Mesenchymal stem cell (in vitro differentiated cells and primary cell): ENCODE measurements around the gene UVSSA.

ENCODE experiments used
- DNase-seq: peaks from one replicate; pipeline ENCODE4 v3.0.0-alpha.2; 2013
- H2AFZ ChIP-seq: one replicate; pipeline ENCODE4 v1.6.1; 2013; ENCODE audit warnings: low read depth, mild to moderate bottlenecking, control low read depth, inconsistent platforms, low read length, moderate library complexity
- H2AK5ac ChIP-seq: 2 replicates; pipeline ENCODE4 v1.6.1; 2013; ENCODE audit warnings: low read length, moderate library complexity, mild to moderate bottlenecking, inconsistent platforms; ENCODE audit not compliant: severe bottlenecking
- H2BK120ac ChIP-seq: one replicate; pipeline ENCODE4 v1.6.1; 2013; ENCODE audit warnings: low read depth, mild to moderate bottlenecking, inconsistent platforms, low read length, moderate library complexity
- H2BK12ac ChIP-seq, 2 experiments: one replicate each; pipeline ENCODE4 v1.6.1; 2013; ENCODE audit warnings: inconsistent platforms in 2 of 2, low read length in 2 of 2, mild to moderate bottlenecking in 2 of 2, moderate library complexity in 2 of 2, control low read depth in 1 of 2
- H2BK15ac ChIP-seq: one replicate; pipeline ENCODE4 v1.6.1; 2013; ENCODE audit warnings: mild to moderate bottlenecking, low read depth, inconsistent platforms; ENCODE audit not compliant: poor library complexity, severe bottlenecking
- H2BK5ac ChIP-seq: 2 replicates; pipeline ENCODE4 v1.6.1; 2013; ENCODE audit warnings: low read depth, mild to moderate bottlenecking, low read length, control low read depth, inconsistent platforms; ENCODE audit not compliant: poor library complexity, severe bottlenecking
- H3K14ac ChIP-seq, 2 experiments: one replicate each; pipeline ENCODE4 v1.6.1; 2013; ENCODE audit warnings: inconsistent platforms in 2 of 2, low read length in 2 of 2, control low read depth in 1 of 2, mild to moderate bottlenecking in 1 of 2, moderate library complexity in 1 of 2
- H3K18ac ChIP-seq, 2 experiments: one replicate each; pipeline ENCODE4 v1.6.1; 2013; ENCODE audit warnings: inconsistent platforms in 2 of 2, low read length in 2 of 2, control low read depth in 1 of 2, low read depth in 1 of 2, mild to moderate bottlenecking in 1 of 2
- H3K23ac ChIP-seq, 2 experiments: one replicate each; pipeline ENCODE4 v1.6.1; 2013; ENCODE audit warnings: inconsistent platforms in 2 of 2, low read length in 2 of 2, mild to moderate bottlenecking in 2 of 2, moderate library complexity in 2 of 2, control low read depth in 1 of 2
- H3K27ac ChIP-seq: 2 replicates; pipeline ENCODE4 v1.5.1; 2013; ENCODE audit warnings: mild to moderate bottlenecking, moderate library complexity, low read length, control low read depth, inconsistent platforms; ENCODE audit not compliant: poor library complexity, severe bottlenecking
- H3K27me3 ChIP-seq, 2 experiments: 2 replicates each; pipeline versions ENCODE4 v1.6.1 to v1.7.0; 2013; ENCODE audit warnings: low read length in 2 of 2, mild to moderate bottlenecking in 2 of 2, moderate library complexity in 2 of 2, control low read depth in 1 of 2, inconsistent platforms in 1 of 2; ENCODE audit not compliant: control insufficient read depth in 1 of 2, insufficient read depth in 1 of 2
- H3K36me3 ChIP-seq, 2 experiments: 2 replicates each; pipeline versions ENCODE4 v1.6.1 to v1.7.0; 2013; ENCODE audit warnings: low read length in 2 of 2, control low read depth in 1 of 2, inconsistent platforms in 1 of 2, low read depth in 1 of 2, mild to moderate bottlenecking in 1 of 2; ENCODE audit not compliant: insufficient read depth in 2 of 2, control insufficient read depth in 1 of 2
- H3K4ac ChIP-seq, 2 experiments: one replicate each; pipeline ENCODE4 v1.6.1; 2013; ENCODE audit warnings: inconsistent platforms in 2 of 2, low read length in 2 of 2, mild to moderate bottlenecking in 2 of 2, moderate library complexity in 2 of 2, control low read depth in 1 of 2, low read depth in 1 of 2
- H3K4me1 ChIP-seq: 2 replicates; pipeline ENCODE4 v1.6.1; 2013; ENCODE audit warnings: low read depth, low read length, control low read depth; ENCODE audit not compliant: control insufficient read depth, insufficient read depth
- H3K4me2 ChIP-seq: 2 replicates; pipeline ENCODE4 v1.6.1; 2013; ENCODE audit warnings: low read length, mild to moderate bottlenecking, inconsistent platforms; ENCODE audit not compliant: poor library complexity, severe bottlenecking
- H3K4me3 ChIP-seq, 2 experiments: 2 replicates each; pipeline versions ENCODE4 v1.5.1 to v1.7.0; 2013; ENCODE audit warnings: low read length in 2 of 2, mild to moderate bottlenecking in 2 of 2, control low read depth in 1 of 2, low read depth in 1 of 2; ENCODE audit not compliant: insufficient read depth in 1 of 2
- H3K79me1 ChIP-seq: replicated peaks from 2 replicates; pipeline ENCODE4 v1.6.1; 2013; ENCODE audit warnings: mild to moderate bottlenecking, control low read depth, low read length, inconsistent platforms; ENCODE audit not compliant: poor library complexity, severe bottlenecking
- H3K9ac ChIP-seq: 2 replicates; pipeline ENCODE4 v1.7.0; 2013; ENCODE audit warnings: mild to moderate bottlenecking, low read length, moderate library complexity
- H3K9me3 ChIP-seq: 2 replicates; pipeline ENCODE4 v1.7.0; 2013; ENCODE audit warnings: mild to moderate bottlenecking, low read length; ENCODE audit not compliant: control insufficient read depth
- H4K8ac ChIP-seq: one replicate; pipeline ENCODE4 v1.6.1; 2013; ENCODE audit warnings: inconsistent platforms, mild to moderate bottlenecking, low read length, moderate library complexity
- H4K91ac ChIP-seq: one replicate; pipeline ENCODE4 v1.6.1; 2013; ENCODE audit warnings: mild to moderate bottlenecking, low read length, inconsistent platforms
- WGBS: methylation state at CpG from one replicate; pipeline ENCODE4 v1.1.7; 2013; ENCODE audit warnings: mixed read lengths; 5-methylcytosine and 5-hydroxymethylcytosine counted together

The UVSSA gene

DNA sequence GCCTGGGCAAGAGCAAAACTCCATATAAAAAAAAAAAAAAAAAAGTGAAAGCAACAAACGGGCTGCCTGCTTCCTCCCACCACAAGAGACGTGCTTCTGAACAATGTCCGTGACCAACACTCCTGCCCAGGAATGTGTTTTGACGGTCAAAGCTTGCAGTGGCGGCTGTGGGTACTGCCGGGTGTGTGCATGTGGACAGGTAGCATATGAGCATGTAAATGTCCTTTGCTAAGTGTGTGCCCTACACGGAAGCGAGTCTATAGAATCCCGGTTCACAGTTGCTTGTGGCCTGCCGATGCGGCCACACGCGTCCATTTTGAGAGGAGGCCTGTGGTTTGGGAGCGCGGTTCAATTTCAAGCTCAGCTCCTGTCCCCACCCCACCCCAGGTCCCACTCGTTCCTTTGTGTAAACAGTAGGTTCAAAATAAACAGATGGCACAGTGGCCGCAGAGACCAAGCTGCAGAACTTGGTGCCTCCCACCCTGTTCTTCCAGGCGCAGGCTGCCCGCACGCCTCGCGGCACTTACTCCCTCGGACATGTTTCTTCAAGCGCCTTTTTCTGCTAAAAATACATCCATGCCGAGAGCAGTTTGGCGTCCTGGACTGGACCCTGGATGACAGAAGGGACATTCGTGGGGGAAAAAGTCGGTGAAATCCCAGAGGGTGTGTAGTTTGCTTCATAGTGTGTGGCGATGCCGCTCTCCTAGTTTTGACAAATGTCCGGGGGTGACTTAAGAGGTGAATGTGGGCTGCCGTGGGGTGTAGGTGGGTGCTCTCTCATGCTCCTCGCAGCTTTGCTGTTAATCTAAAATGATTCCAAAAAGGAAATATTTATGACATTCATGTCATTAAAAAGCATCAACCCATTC lies 70.7 kb downstream of the UVSSA start:
- H3K4me1 ChIP-seq = peaks cover 2% of the 10 kb centered on the region
- H3K9ac ChIP-seq = no peak overlapping the region
- H3K4ac ChIP-seq = no peak overlapping the region
- no peak for DNase-seq
- H3K79me1 ChIP-seq = no peaks in the 10 kb centered on the region
- H3K14ac ChIP-seq = no peak overlapping the region
- no peak overlapping the region for H4K91ac ChIP-seq
- no peak overlapping the region for H2AFZ ChIP-seq
- H3K27ac ChIP-seq = no peak overlapping the region
- no peak overlapping the region for H2BK120ac ChIP-seq
- H2BK5ac ChIP-seq = no peak overlapping the region
- H3K23ac ChIP-seq = no peak overlapping the region
- H2AK5ac ChIP-seq = no peak overlapping the region
- H3K4me3 ChIP-seq = no peak overlapping the region
- H3K9me3 ChIP-seq = peaks cover 7% of the 10 kb centered on the region
- 90% methylated on average over 29 of the region's 33 CpGs for WGBS
- H3K18ac ChIP-seq = no peak overlapping the region
- H4K8ac ChIP-seq = no peak overlapping the region
- peaks cover 0 to 3% of the 10 kb centered on the region in 2 experiments for H3K36me3 ChIP-seq
- H2BK15ac ChIP-seq = no peak overlapping the region
- peaks cover 27 to 66% of the 10 kb centered on the region in 2 experiments for H3K27me3 ChIP-seq
- H3K4me2 ChIP-seq = no peak overlapping the region
- no peak overlapping the region for H2BK12ac ChIP-seq

DNA sequence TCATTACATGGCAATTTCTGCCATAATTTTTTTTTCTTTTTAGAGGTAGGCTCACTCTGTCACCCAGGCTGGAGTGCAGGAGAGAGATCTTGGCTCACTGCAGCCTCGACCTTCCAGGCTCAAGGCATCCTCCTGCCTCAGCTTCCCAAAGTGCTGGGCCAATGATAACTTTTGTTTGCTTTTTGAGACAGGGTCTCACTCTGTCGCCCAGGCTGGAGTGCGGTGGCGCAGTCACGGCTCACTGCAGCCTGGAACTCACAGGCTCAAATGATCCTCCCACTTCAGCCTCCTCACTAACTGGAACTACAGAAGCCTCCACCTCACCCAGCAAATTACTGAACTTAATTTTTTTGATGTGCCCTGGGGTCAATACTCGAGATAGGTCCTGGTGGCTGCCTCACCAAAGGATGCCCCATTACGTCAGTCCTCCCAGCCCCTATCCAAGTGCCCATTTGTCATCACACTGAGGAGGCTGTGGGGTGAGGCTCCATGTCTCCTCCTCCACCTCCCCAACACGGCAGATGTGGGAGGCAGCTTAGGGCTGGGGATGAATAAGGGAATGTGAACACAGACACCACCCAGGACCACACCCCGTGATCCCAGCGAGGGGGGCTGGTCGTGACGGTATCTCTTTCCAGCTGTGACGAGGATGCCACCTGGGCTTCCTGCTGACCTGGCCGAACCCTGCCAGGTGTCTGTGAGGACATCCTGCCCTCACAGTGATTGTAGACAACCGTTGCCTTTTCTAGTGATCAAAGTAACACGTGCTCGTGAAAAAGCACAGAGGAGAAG lies 71.7 kb downstream of the UVSSA start:
- Histone ChIP-seq H3K18ac (no peak overlapping the region), H3K4me3 (no peak overlapping the region), H3K27me3 (peaks cover 18 to 62% of the 10 kb centered on the region in 2 experiments), H2BK120ac (no peak overlapping the region), H3K4me1 (peaks cover 2% of the 10 kb centered on the region), H3K14ac (no peak overlapping the region), H2BK5ac (no peak overlapping the region), H2AFZ (no peak overlapping the region), H3K23ac (no peak overlapping the region), H3K4ac (no peak overlapping the region), H3K27ac (no peak overlapping the region), H2AK5ac (no peak overlapping the region), H4K8ac (no peak overlapping the region), H2BK15ac (no peak overlapping the region), H3K9ac (no peak overlapping the region), H3K79me1 (no peaks in the 10 kb centered on the region), H4K91ac (peak overlapping the region; percentile 39), H3K9me3 (no peaks in the 10 kb centered on the region), H3K36me3 (peaks cover 0 to 2% of the 10 kb centered on the region in 2 experiments), H3K4me2 (no peak overlapping the region), H2BK12ac (no peak overlapping the region)
- DNase-seq = no peak
- WGBS = 74% methylated on average over 17 of the region's 17 CpGs

DNA sequence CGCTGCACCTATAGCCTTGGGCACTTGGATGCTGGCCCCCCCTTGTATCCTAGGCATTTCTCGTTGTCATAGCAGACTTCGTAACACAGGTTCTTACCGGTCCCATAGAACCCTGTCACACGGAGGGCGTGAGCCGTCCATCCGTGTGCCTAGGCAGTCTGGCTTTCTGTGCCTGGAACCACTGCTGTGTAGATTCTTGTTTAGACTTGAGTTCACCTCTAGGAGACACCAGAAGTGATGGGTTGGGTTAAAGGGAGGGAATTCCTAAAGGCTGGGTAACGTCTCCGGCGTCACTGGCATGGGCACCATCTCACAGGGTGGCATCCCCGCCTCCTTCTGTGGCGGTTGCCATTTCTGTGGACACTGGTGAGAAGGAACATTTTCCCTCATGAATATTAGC lies 72.7 kb downstream of the UVSSA start:
- Histone ChIP-seq H4K91ac (no peak overlapping the region), H3K4ac (no peak overlapping the region), H3K9me3 (no peaks in the 10 kb centered on the region), H3K4me3 (no peak overlapping the region), H3K27ac (no peak overlapping the region), H2BK5ac (no peak overlapping the region), H3K4me1 (peaks cover 2% of the 10 kb centered on the region), H2BK15ac (no peak overlapping the region), H3K14ac (no peak overlapping the region), H3K27me3 (peaks cover 15 to 65% of the 10 kb centered on the region in 2 experiments), H4K8ac (no peak overlapping the region), H3K18ac (no peak overlapping the region), H3K4me2 (no peak overlapping the region), H3K36me3 (no peaks in the 10 kb centered on the region), H2AK5ac (no peak overlapping the region), H3K79me1 (no peaks in the 10 kb centered on the region), H3K9ac (no peak overlapping the region), H2BK12ac (no peak overlapping the region), H3K23ac (no peak overlapping the region), H2AFZ (no peak overlapping the region), H2BK120ac (no peak overlapping the region)
- WGBS = 88% methylated on average over 13 of the region's 13 CpGs
- no peak for DNase-seq

DNA sequence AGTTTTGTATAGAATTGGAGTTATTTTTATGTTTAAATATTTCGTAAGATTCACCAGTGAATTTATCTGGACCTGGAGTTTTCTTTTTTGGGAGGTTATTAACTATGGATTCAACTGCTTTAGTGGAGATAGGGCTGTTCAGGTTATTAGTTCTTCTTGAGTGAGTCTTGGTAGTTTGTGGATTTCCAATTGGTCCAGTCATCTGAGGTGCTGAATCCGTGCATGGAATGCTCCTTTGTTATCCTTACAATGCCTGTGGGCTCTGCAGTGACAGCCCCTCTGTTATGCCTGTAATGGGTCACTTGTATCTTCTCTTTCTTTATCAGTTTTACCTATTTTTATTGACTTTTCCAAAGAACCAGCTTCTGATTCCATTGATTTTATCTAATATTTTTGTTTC lies 74.6 kb downstream of the UVSSA start:
- no peak overlapping the region for H3K9ac ChIP-seq
- no peak overlapping the region for H3K14ac ChIP-seq
- H2BK12ac ChIP-seq = no peak overlapping the region
- H2BK120ac ChIP-seq = no peak overlapping the region
- no peak overlapping the region for H2BK15ac ChIP-seq
- H3K4me2 ChIP-seq = no peak overlapping the region
- no peak overlapping the region for H2AK5ac ChIP-seq
- H3K27ac ChIP-seq = no peak overlapping the region
- H3K18ac ChIP-seq = no peak overlapping the region
- H3K4ac ChIP-seq = no peak overlapping the region
- no peaks in the 10 kb centered on the region for H3K9me3 ChIP-seq
- no peak overlapping the region for H2AFZ ChIP-seq
- H3K27me3 ChIP-seq = peaks cover 4 to 57% of the 10 kb centered on the region in 2 experiments
- H3K23ac ChIP-seq = no peak overlapping the region
- H3K4me3 ChIP-seq = no peak overlapping the region
- no peaks in the 10 kb centered on the region for H3K36me3 ChIP-seq
- H3K4me1 ChIP-seq = peaks cover 1% of the 10 kb centered on the region
- H4K91ac ChIP-seq = no peak overlapping the region
- H4K8ac ChIP-seq = no peak overlapping the region
- 24% methylated on average over 2 of the region's 2 CpGs for WGBS
- H2BK5ac ChIP-seq = no peak overlapping the region
- no peak for DNase-seq
- no peaks in the 10 kb centered on the region for H3K79me1 ChIP-seq
